GM23338 (cell line): ENCODE data around the gene GNG10. TPM values are rescaled to one million over a fixed set of nuclear protein-coding genes. Genes with fewer than 3 reads are reported as not detected.

Experiments
- ATAC-seq: fragments of 200-7000 bp; cut with Tn5 transposase; 3 replicates; pipeline ENCODE4 v1.9.1; 2020
- DNase-seq: peaks from one replicate; pipeline ENCODE4 v3.0.0-alpha.2; 2015; ENCODE audit warnings: low spot score
- H2AFZ ChIP-seq: fragments of 200-600 bp; sonication (generic); 2 replicates; pipeline ENCODE4 v1.8.0; 2016; ENCODE audit warnings: antibody characterized with exemption, mild to moderate bottlenecking, moderate library complexity
- H3F3A ChIP-seq: fragments of 200-600 bp; sonication (generic); replicated peaks from 2 replicates; pipeline ENCODE4 v1.8.0; 2017; ENCODE audit warnings: antibody characterized with exemption, mixed run types, low read depth
- H3K27ac ChIP-seq: fragments of 200-600 bp; sonication (generic); 2 replicates; pipeline ENCODE4 v1.6.1; 2016; ENCODE audit warnings: low read depth
- H3K27me3 ChIP-seq: fragments of 200-600 bp; sonication (generic); 2 replicates; pipeline ENCODE4 v1.8.0; 2016; ENCODE audit warnings: mild to moderate bottlenecking, mixed run types, moderate library complexity; ENCODE audit not compliant: insufficient read depth
- H3K36me3 ChIP-seq: fragments of 200-600 bp; sonication (generic); 2 replicates; pipeline ENCODE4 v1.8.0; 2016; ENCODE audit warnings: mild to moderate bottlenecking; ENCODE audit not compliant: insufficient read depth
- H3K4me1 ChIP-seq: fragments of 200-600 bp; sonication (generic); 2 replicates; pipeline ENCODE4 v1.8.0; 2016; ENCODE audit warnings: mild to moderate bottlenecking, moderate library complexity; ENCODE audit not compliant: insufficient read depth
- H3K4me2 ChIP-seq: fragments of 200-600 bp; sonication (generic); 2 replicates; pipeline ENCODE4 v1.7.1; 2017; ENCODE audit warnings: mixed run types
- H3K4me3 ChIP-seq: fragments of 200-600 bp; sonication (generic); 2 replicates; pipeline ENCODE4 v1.6.1; 2016; ENCODE audit warnings: mixed run types
- H3K79me2 ChIP-seq: fragments of 200-600 bp; sonication (generic); replicated peaks from 2 replicates; pipeline ENCODE4 v1.8.0; 2017; ENCODE audit warnings: mild to moderate bottlenecking; ENCODE audit not compliant: insufficient read depth
- H3K9me2 ChIP-seq: fragments of 200-600 bp; sonication (generic); 2 replicates; pipeline ENCODE4 v1.8.0; 2017; ENCODE audit not compliant: insufficient read depth
- H4K20me1 ChIP-seq: fragments of 200-600 bp; sonication (generic); replicated peaks from 2 replicates; pipeline ENCODE4 v1.8.0; 2017; ENCODE audit warnings: mild to moderate bottlenecking; ENCODE audit not compliant: insufficient read depth
- H3K27ac Mint-ChIP-seq: 2 replicates; pipeline ENCODE4 v1.8.0; 2020; ENCODE audit warnings: inconsistent platforms, mild to moderate bottlenecking, moderate library complexity, mixed read lengths
- H3K27me3 Mint-ChIP-seq: 3 replicates; pipeline ENCODE4 v1.8.0; 2022; ENCODE audit warnings: low read depth, mild to moderate bottlenecking, moderate library complexity, mixed read lengths, inconsistent platforms; ENCODE audit not compliant: insufficient read depth, poor library complexity
- H3K36me3 Mint-ChIP-seq: 3 replicates; pipeline ENCODE4 v1.8.0; 2021; ENCODE audit warnings: low read depth, mild to moderate bottlenecking, inconsistent platforms, moderate library complexity, mixed read lengths
- H3K4me1 Mint-ChIP-seq: 3 replicates; pipeline ENCODE4 v1.8.0; 2020; ENCODE audit warnings: mild to moderate bottlenecking, inconsistent platforms, mixed read lengths
- H3K4me3 Mint-ChIP-seq: 3 replicates; pipeline ENCODE4 v1.8.0; 2021; ENCODE audit warnings: moderate library complexity, mild to moderate bottlenecking, inconsistent platforms, mixed read lengths
- H3K9me3 Mint-ChIP-seq: 3 replicates; pipeline ENCODE4 v1.8.0; 2020; ENCODE audit warnings: moderate library complexity, mild to moderate bottlenecking, inconsistent platforms, mixed read lengths
- CTCF ChIP-seq, 2 experiments: fragments of 200-600 bp in 1 of 2; sonication (generic) in 1 of 2; conservative IDR thresholded peaks; 2 replicates each; pipeline versions ENCODE4 v1.5.1 to v1.6.1; 2016 to 2017; ENCODE audit warnings: antibody characterized with exemption in 2 of 2, low read depth in 2 of 2, mild to moderate bottlenecking in 2 of 2, moderate library complexity in 1 of 2
- EZH2phosphoT487 ChIP-seq: fragments of 200-600 bp; sonication (generic); IDR thresholded peaks from one replicate; pipeline ENCODE4 v1.8.1; 2018; ENCODE audit warnings: antibody characterized with exemption; ENCODE audit not compliant: unreplicated experiment
- NANOG ChIP-seq: IDR thresholded peaks from 2 replicates; pipeline ENCODE4 v1.6.1; 2016; ENCODE audit warnings: antibody characterized with exemption, borderline replicate concordance
- REST ChIP-seq: IDR thresholded peaks from one replicate; pipeline ENCODE4 v1.6.1; 2018; ENCODE audit warnings: antibody characterized with exemption; ENCODE audit not compliant: unreplicated experiment
- STAT1 ChIP-seq: IDR thresholded peaks from one replicate; pipeline ENCODE4 v1.6.1; 2016; ENCODE audit warnings: antibody characterized with exemption; ENCODE audit not compliant: unreplicated experiment
- ZNF331 ChIP-seq: fragments of 250-450 bp; sonication (Bioruptor Pico); IDR thresholded peaks from 2 replicates; pipeline ENCODE4 v1.5.0; 2020; ENCODE audit warnings: low read depth, mild to moderate bottlenecking, moderate library complexity
- polyA plus RNA-seq: library from polyadenylated mRNA; unstranded; fragments of >200 nt; fragmentation: Nextera tagmentation; extraction: Ambion mirVana; gene quantifications from 2 replicates; pipeline ENCODE4 v1.2.1, GENCODE V29; 2016
- total RNA-seq: library from RNA; depleted of rRNA; stranded (reverse); fragments of >200 nt; shearing (Covaris generic); gene quantifications from 2 replicates; pipeline ENCODE4 v1.2.3, GENCODE V29; 2014

Gene GNG10
- total and polyA plus RNA-seq, 2 experiments from 2014 or later: 49.9 to 61.2 TPM

- TF ChIP-seq EZH2phosphoT487 (no peak), STAT1 (no peak), ZNF331 (CRISPR knock-in tag) (no peak)
- no peak overlapping the region for H3K4me3 Mint-ChIP-seq
- H3K27ac ChIP-seq: no peak overlapping the region
- H2AFZ ChIP-seq: no peak overlapping the region
- peaks cover 6% of the 10 kb centered on the region; the same call in 2 of the 3 replicates for H3K36me3 Mint-ChIP-seq
- no peaks in the 10 kb centered on the region for H3K79me2 ChIP-seq
- H3F3A ChIP-seq: no peaks in the 10 kb centered on the region
- H3K4me2 ChIP-seq: no peak overlapping the region
- no peaks in the 10 kb centered on the region for H3K4me1 ChIP-seq
- H3K9me2 ChIP-seq: no peaks in the 10 kb centered on the region; the same call in 1 of the 2 replicates
- H3K27me3 ChIP-seq: no peaks in the 10 kb centered on the region
- no peak for ATAC-seq
- no peaks in the 10 kb centered on the region; the same call in 1 of the 3 replicates for H3K4me1 Mint-ChIP-seq
- no peaks in the 10 kb centered on the region for H4K20me1 ChIP-seq
- no peak overlapping the region for H3K4me3 ChIP-seq
- H3K27me3 Mint-ChIP-seq: peaks cover 5% of the 10 kb centered on the region
- no peak overlapping the region for H3K27ac Mint-ChIP-seq
- H3K36me3 ChIP-seq: no peaks in the 10 kb centered on the region
- no peak for DNase-seq
- peaks cover 5% of the 10 kb centered on the region; the same call in 2 of the 3 replicates for H3K9me3 Mint-ChIP-seq
Measured at GRCh38 chr9:111678293-111678692, 16.9 kb downstream of the GNG10 start.

GRCh38 chr9:111679199-111679598 lies 17.8 kb downstream of the GNG10 start:
- Mint-ChIP-seq H3K36me3 (peaks cover 6% of the 10 kb centered on the region; the same call in 2 of the 3 replicates), H3K9me3 (peaks cover 5% of the 10 kb centered on the region; the same call in 2 of the 3 replicates), H3K4me3 (no peak overlapping the region), H3K27ac (no peak overlapping the region), H3K4me1 (no peaks in the 10 kb centered on the region), H3K27me3 (peaks cover 3% of the 10 kb centered on the region)
- no peaks in the 10 kb centered on the region for H4K20me1 ChIP-seq
- no peak for ATAC-seq
- TF ChIP-seq CTCF (conservative IDR thresholded peaks at IDR 0.05; ENCODE audit: low read depth in 2 of 2): no peak
- no peak overlapping the region for H2AFZ ChIP-seq
- no peaks in the 10 kb centered on the region for H3K27me3 ChIP-seq
- no peaks in the 10 kb centered on the region for H3K36me3 ChIP-seq
- H3K4me3 ChIP-seq: no peak overlapping the region
- H3F3A ChIP-seq: no peaks in the 10 kb centered on the region
- H3K9me2 ChIP-seq: no peaks in the 10 kb centered on the region
- H3K4me1 ChIP-seq: no peaks in the 10 kb centered on the region
- no peak overlapping the region for H3K27ac ChIP-seq
- H3K79me2 ChIP-seq: no peaks in the 10 kb centered on the region
- no peak overlapping the region for H3K4me2 ChIP-seq
- no peak for DNase-seq

- no peak overlapping the region for H3K4me3 ChIP-seq
- no peaks in the 10 kb centered on the region for H3K9me2 ChIP-seq
- no peaks in the 10 kb centered on the region for H4K20me1 ChIP-seq
- no peaks in the 10 kb centered on the region for H3K79me2 ChIP-seq
- H3F3A ChIP-seq: no peaks in the 10 kb centered on the region
- ATAC-seq: no peak
- no peak overlapping the region for H2AFZ ChIP-seq
- no peak for DNase-seq
- H3K27me3 ChIP-seq: no peaks in the 10 kb centered on the region
- Mint-ChIP-seq H3K4me1 (no peaks in the 10 kb centered on the region), H3K27ac (no peak overlapping the region), H3K36me3 (peaks cover 6% of the 10 kb centered on the region; the same call in 2 of the 3 replicates), H3K9me3 (peaks cover 5% of the 10 kb centered on the region; the same call in 2 of the 3 replicates), H3K27me3 (no peaks in the 10 kb centered on the region), H3K4me3 (no peak overlapping the region)
- H3K4me1 ChIP-seq: no peaks in the 10 kb centered on the region
- H3K4me2 ChIP-seq: no peak overlapping the region
- H3K27ac ChIP-seq: no peak overlapping the region
- no peaks in the 10 kb centered on the region for H3K36me3 ChIP-seq
- TF ChIP-seq REST: no peak
- no peak for TF ChIP-seq NANOG
- TF ChIP-seq ZNF331 (CRISPR knock-in tag): no peak
- no peak for TF ChIP-seq EZH2phosphoT487
Measured at GRCh38 chr9:111683392-111683791, 22.0 kb downstream of the GNG10 start.
